MM.1S (cell line): Measurements from ENCODE around the gene CASR.

Source experiments
- DNase-seq: peaks from one replicate; pipeline ENCODE4 v3.0.0-alpha.2; 2015
- H2AFZ ChIP-seq: fragments of 300-600 bp; sonication (generic); 2 replicates; pipeline ENCODE4 v1.6.0; 2016; ENCODE audit warnings: antibody characterized with exemption, low read length
- H3F3A ChIP-seq: fragments of 300-600 bp; sonication (generic); 2 replicates; pipeline ENCODE4 v1.6.1; 2016; ENCODE audit warnings: mild to moderate bottlenecking, antibody characterized with exemption, low read length, moderate library complexity, mixed read lengths; ENCODE audit not compliant: insufficient read depth
- H3K27ac ChIP-seq: fragments of 300-600 bp; sonication (generic); 2 replicates; pipeline ENCODE4 v1.5.1; 2016; ENCODE audit warnings: mild to moderate bottlenecking, low read length
- H3K27me3 ChIP-seq: fragments of 300-600 bp; sonication (generic); replicated peaks from 2 replicates; pipeline ENCODE4 v1.6.0; 2016; ENCODE audit warnings: low read length; ENCODE audit not compliant: insufficient read depth
- H3K36me3 ChIP-seq: fragments of 300-600 bp; sonication (generic); replicated peaks from 2 replicates; pipeline ENCODE4 v1.6.1; 2016; ENCODE audit warnings: mild to moderate bottlenecking, low read length, mixed read lengths; ENCODE audit not compliant: insufficient read depth
- H3K4me1 ChIP-seq: fragments of 300-600 bp; sonication (generic); 2 replicates; pipeline ENCODE4 v1.6.1; 2016; ENCODE audit warnings: low read length, mixed read lengths
- H3K4me2 ChIP-seq: fragments of 300-600 bp; sonication (generic); 2 replicates; pipeline ENCODE4 v1.6.0; 2016; ENCODE audit warnings: low read depth, low read length
- H3K4me3 ChIP-seq: fragments of 300-600 bp; sonication (generic); 2 replicates; pipeline ENCODE4 v1.5.1; 2016; ENCODE audit warnings: low read length, mixed read lengths
- H3K79me2 ChIP-seq: fragments of 300-600 bp; sonication (generic); 2 replicates; pipeline ENCODE4 v1.6.1; 2016; ENCODE audit warnings: mixed run types, low read length, mixed read lengths
- H3K9ac ChIP-seq: fragments of 300-600 bp; sonication (generic); 2 replicates; pipeline ENCODE4 v1.6.1; 2016; ENCODE audit warnings: low read length, mixed read lengths
- H3K9me2 ChIP-seq: fragments of 300-600 bp; sonication (generic); replicated peaks from 2 replicates; pipeline ENCODE4 v1.6.1; 2016; ENCODE audit warnings: mild to moderate bottlenecking, low read length, mixed read lengths; ENCODE audit not compliant: insufficient read depth
- H3K9me3 ChIP-seq: fragments of 300-600 bp; sonication (generic); replicated peaks from 2 replicates; pipeline ENCODE4 v1.6.1; 2016; ENCODE audit warnings: mild to moderate bottlenecking, low read length, mixed read lengths; ENCODE audit not compliant: insufficient read depth
- H4K20me1 ChIP-seq: fragments of 300-600 bp; sonication (generic); 2 replicates; pipeline ENCODE4 v1.6.1; 2016; ENCODE audit warnings: mild to moderate bottlenecking, low read length, moderate library complexity, mixed read lengths; ENCODE audit not compliant: insufficient read depth
- EZH2 ChIP-seq: fragments of 300-600 bp; sonication (generic); optimal IDR thresholded peaks from 2 replicates; pipeline ENCODE3; 2017; ENCODE audit warnings: low read depth, mild to moderate bottlenecking, antibody characterized with exemption, low read length, mixed read lengths
- EZH2phosphoT487 ChIP-seq: fragments of 300-600 bp; sonication (generic); IDR thresholded peaks from 2 replicates; pipeline ENCODE4 v1.6.1; 2018; ENCODE audit warnings: antibody characterized with exemption, low read length
- TF ChIP-seq, protein P1 (sequence below): fragments of 300-600 bp; sonication (generic); IDR thresholded peaks from 2 replicates; pipeline ENCODE4 v1.5.1; 2016; ENCODE audit warnings: antibody characterized with exemption, low read length, mixed read lengths

The CASR gene

DNA sequence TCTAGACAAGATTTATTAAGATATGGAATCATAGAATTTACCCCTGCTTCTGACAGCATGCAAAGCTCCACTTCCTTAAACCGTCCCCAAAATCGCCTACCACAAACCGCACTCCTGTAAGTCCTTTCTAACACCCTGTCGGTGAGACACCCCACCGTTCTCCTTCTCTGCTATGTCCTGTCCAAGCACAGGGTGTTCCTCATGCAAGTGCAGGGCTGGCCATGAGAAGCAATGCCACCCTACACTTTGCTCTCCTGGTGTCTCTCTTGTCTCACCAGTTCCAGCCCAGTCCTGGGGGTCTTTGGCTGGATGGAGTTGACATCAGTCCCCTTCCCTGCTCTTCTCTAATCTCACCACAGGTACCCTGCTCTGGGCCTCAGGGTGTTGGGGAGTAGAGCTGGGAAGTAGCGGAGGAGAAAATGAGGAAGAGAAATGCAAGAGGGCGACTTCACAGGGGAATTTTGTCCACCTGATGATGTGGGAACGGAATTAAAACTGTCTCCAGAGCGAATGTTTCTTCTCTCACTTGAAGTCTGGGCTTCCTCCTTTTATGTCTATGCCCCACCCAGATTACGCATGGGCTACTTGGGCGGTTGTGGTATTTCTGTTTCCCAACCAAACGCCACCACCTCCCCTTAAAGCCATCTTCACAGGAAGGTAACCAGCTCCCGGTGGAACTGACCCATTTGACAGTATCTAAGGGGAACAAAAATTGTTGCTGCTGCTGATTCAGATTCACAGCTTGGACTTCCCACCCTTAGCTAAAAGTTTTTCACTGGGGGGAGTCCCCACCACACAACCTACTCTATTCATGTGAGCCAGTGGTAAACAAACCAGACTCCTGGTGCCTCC lies 49.9 kb downstream of the CASR start:
- H3K9ac ChIP-seq, result no peak overlapping the region
- no peak overlapping the region for H3K27ac ChIP-seq
- no peaks in the 10 kb centered on the region for H3K4me1 ChIP-seq
- TF ChIP-seq EZH2 (no peak), EZH2phosphoT487 (no peak)
- TF ChIP-seq, protein P1, sequence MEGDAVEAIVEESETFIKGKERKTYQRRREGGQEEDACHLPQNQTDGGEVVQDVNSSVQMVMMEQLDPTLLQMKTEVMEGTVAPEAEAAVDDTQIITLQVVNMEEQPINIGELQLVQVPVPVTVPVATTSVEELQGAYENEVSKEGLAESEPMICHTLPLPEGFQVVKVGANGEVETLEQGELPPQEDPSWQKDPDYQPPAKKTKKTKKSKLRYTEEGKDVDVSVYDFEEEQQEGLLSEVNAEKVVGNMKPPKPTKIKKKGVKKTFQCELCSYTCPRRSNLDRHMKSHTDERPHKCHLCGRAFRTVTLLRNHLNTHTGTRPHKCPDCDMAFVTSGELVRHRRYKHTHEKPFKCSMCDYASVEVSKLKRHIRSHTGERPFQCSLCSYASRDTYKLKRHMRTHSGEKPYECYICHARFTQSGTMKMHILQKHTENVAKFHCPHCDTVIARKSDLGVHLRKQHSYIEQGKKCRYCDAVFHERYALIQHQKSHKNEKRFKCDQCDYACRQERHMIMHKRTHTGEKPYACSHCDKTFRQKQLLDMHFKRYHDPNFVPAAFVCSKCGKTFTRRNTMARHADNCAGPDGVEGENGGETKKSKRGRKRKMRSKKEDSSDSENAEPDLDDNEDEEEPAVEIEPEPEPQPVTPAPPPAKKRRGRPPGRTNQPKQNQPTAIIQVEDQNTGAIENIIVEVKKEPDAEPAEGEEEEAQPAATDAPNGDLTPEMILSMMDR, result no peak
- no peak overlapping the region for H3K4me2 ChIP-seq
- H2AFZ ChIP-seq, result no peak overlapping the region
- no peaks in the 10 kb centered on the region for H3F3A ChIP-seq
- H3K4me3 ChIP-seq, result no peak overlapping the region
- no peaks in the 10 kb centered on the region for H3K27me3 ChIP-seq
- no peaks in the 10 kb centered on the region for H3K9me3 ChIP-seq
- H3K9me2 ChIP-seq, result no peaks in the 10 kb centered on the region
- no peaks in the 10 kb centered on the region for H3K36me3 ChIP-seq
- no peaks in the 10 kb centered on the region for H4K20me1 ChIP-seq
- no peak for DNase-seq
- no peaks in the 10 kb centered on the region for H3K79me2 ChIP-seq

DNA sequence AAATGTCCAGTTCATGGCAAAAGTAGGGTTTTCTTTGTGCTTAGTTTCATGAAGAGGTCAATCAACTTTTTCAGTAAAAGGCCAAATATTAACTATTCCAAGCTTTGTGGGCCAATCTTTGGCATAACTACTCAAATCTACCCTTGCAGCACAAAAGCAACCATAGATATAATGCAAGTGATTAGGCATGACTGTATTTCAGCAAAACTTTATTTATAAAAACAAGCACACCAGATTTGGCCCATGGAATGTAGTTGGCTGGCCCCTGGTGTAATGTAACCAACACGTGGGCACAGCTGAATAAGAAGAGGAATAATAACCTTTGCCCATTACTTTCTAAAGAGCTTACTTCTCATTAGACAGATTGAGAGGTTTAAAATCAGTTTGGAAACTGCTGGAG lies 50.6 kb downstream of the CASR start:
- TF ChIP-seq, protein P1, result no peak
- TF ChIP-seq EZH2phosphoT487 (no peak), EZH2 (no peak)
- H3K79me2 ChIP-seq, result no peaks in the 10 kb centered on the region
- H3K4me2 ChIP-seq, result no peak overlapping the region
- H3K27ac ChIP-seq, result no peak overlapping the region
- no peak for DNase-seq
- H3K9me2 ChIP-seq, result no peaks in the 10 kb centered on the region
- no peaks in the 10 kb centered on the region for H3F3A ChIP-seq
- H3K9me3 ChIP-seq, result no peaks in the 10 kb centered on the region
- H3K27me3 ChIP-seq, result no peaks in the 10 kb centered on the region
- H2AFZ ChIP-seq, result no peak overlapping the region
- no peak overlapping the region for H3K4me3 ChIP-seq
- H4K20me1 ChIP-seq, result no peaks in the 10 kb centered on the region
- no peak overlapping the region for H3K9ac ChIP-seq
- H3K36me3 ChIP-seq, result no peaks in the 10 kb centered on the region
- H3K4me1 ChIP-seq, result no peaks in the 10 kb centered on the region

DNA sequence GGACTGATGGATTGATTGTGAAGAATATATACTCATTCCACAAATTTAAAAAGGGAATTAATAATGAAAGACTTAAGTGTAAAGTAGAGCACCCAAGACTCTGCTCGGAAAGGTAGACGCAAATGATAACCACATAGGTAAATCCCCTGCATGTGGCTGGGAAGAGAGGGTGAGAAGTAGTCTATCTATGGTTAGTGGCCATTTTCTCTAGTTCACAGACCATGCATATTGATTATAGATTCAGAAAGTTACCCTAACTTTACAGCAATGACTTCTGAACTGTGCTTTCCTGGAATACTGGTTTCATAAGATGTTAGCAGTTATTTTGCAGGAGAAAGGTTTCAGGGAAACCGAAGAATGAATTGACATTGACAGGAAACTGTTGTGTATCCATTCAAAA lies 51.7 kb downstream of the CASR start:
- no peaks in the 10 kb centered on the region for H3K27me3 ChIP-seq
- TF ChIP-seq, protein P1, result no peak
- TF ChIP-seq EZH2phosphoT487 (no peak), EZH2 (no peak)
- no peaks in the 10 kb centered on the region for H3K36me3 ChIP-seq
- H3K9me2 ChIP-seq, result no peaks in the 10 kb centered on the region
- DNase-seq, result no peak
- H3K4me1 ChIP-seq, result no peaks in the 10 kb centered on the region
- no peak overlapping the region for H3K4me2 ChIP-seq
- H3K4me3 ChIP-seq, result no peak overlapping the region
- no peak overlapping the region for H3K27ac ChIP-seq
- no peak overlapping the region for H3K9ac ChIP-seq
- no peaks in the 10 kb centered on the region for H3F3A ChIP-seq
- no peak overlapping the region for H2AFZ ChIP-seq
- H3K9me3 ChIP-seq, result no peaks in the 10 kb centered on the region
- no peaks in the 10 kb centered on the region for H4K20me1 ChIP-seq
- no peaks in the 10 kb centered on the region for H3K79me2 ChIP-seq
